ENCODE data around the gene GCK. TPM values are rescaled to one million over a fixed set of nuclear protein-coding genes. Genes with fewer than 3 reads are reported as not detected.

GCK gene
- total and polyA plus RNA-seq, 7 donors: 0.27 to 1.8 (median 0.60) TPM; not detected in 2

DNA sequence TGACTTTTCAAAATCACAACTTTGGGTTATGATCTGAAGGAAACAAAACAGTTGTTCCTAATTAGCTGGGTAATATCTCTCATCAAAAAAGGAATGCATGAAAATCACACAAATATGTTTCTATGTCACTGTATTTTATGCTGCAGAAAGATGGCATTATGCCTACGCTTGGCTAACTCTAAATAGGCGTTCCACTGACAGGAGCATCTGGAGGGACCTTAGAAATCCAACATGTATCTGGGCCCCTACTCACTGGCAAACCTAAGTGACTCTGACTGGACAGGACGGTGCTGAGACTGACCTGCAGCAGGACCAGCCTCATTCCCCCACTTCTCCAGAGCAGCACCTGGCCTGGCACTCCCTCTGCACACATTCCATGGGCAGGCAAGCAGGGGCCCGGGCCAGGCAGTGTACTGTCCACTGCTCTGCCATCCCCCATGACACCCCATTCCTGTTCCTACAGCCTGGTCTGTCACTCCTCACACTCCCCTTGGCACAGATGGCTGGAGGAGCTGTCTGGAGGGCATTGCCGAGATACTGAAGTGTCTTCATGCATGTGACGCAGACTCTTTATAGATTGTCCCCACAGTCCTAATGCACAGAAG, 45.5 kb downstream of the GCK start:
- intact Hi-C loops (cut with DNase I): no loop called here
- no peak for TF ChIP-seq EP300 (IDR thresholded peaks at IDR 0.05)
- no peak for TF ChIP-seq POLR2A (IDR thresholded peaks at IDR 0.05)
- TF ChIP-seq, protein P1, sequence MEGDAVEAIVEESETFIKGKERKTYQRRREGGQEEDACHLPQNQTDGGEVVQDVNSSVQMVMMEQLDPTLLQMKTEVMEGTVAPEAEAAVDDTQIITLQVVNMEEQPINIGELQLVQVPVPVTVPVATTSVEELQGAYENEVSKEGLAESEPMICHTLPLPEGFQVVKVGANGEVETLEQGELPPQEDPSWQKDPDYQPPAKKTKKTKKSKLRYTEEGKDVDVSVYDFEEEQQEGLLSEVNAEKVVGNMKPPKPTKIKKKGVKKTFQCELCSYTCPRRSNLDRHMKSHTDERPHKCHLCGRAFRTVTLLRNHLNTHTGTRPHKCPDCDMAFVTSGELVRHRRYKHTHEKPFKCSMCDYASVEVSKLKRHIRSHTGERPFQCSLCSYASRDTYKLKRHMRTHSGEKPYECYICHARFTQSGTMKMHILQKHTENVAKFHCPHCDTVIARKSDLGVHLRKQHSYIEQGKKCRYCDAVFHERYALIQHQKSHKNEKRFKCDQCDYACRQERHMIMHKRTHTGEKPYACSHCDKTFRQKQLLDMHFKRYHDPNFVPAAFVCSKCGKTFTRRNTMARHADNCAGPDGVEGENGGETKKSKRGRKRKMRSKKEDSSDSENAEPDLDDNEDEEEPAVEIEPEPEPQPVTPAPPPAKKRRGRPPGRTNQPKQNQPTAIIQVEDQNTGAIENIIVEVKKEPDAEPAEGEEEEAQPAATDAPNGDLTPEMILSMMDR (IDR thresholded peaks at IDR 0.05): no peak
- TF ChIP-seq POLR2AphosphoS5 (IDR thresholded peaks at IDR 0.05): no peak
- Histone ChIP-seq H3K9me3 (no peaks in the 10 kb centered on the region), H3K27ac (no peak overlapping the region), H3K36me3 (no peaks in the 10 kb centered on the region), H3K27me3 (peaks cover 4 to 28% (median 17%) of the 10 kb centered on the region in 3 donors), H3K4me1 (peaks cover 0 to 17% (median 16%) of the 10 kb centered on the region in 4 donors), H3K4me3 (no peak overlapping the region)
- peak; percentile 41 for DNase-seq
- 72 to 80% methylated on average over 6 of the region's 6 CpGs for WGBS, 2 donors

DNA sequence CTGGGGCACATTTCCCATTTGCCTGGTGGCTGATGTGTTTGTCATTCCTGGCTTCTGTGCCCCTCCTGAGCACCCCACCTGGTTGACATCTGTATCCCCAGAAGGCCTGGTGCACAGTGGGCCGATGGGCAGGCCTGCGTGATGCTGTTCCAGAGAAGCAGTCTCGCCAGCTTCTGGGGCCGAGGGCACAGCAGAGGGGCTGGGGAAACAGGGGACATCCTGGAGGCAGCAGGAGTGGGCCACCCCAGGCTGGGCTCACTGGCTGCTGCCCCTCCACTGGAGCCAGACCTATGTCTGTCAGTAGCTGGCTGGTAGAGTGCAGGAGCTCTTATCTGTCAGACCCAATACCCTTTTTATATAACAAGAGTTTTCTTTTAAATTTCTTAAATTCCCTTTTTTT, 47.2 kb downstream of the GCK start:
- intact Hi-C loops (cut with DNase I): no loop called here
- H3K9me3 ChIP-seq: no peaks in the 10 kb centered on the region
- H3K36me3 ChIP-seq: no peaks in the 10 kb centered on the region
- 94 to 96% methylated on average over 4 of the region's 4 CpGs for WGBS, 2 donors
- DNase-seq: peak; percentile 51
- H3K4me1 ChIP-seq: peaks cover 0 to 17% (median 16%) of the 10 kb centered on the region in 4 donors
- TF ChIP-seq POLR2A (IDR thresholded peaks at IDR 0.05): no peak
- TF ChIP-seq EP300 (IDR thresholded peaks at IDR 0.05): no peak
- TF ChIP-seq, protein P1 (IDR thresholded peaks at IDR 0.05): no peak
- TF ChIP-seq POLR2AphosphoS5 (IDR thresholded peaks at IDR 0.05): no peak
- no peak overlapping the region for H3K27ac ChIP-seq
- peaks cover 4 to 28% (median 17%) of the 10 kb centered on the region in 3 donors for H3K27me3 ChIP-seq
- no peak overlapping the region for H3K4me3 ChIP-seq

DNA sequence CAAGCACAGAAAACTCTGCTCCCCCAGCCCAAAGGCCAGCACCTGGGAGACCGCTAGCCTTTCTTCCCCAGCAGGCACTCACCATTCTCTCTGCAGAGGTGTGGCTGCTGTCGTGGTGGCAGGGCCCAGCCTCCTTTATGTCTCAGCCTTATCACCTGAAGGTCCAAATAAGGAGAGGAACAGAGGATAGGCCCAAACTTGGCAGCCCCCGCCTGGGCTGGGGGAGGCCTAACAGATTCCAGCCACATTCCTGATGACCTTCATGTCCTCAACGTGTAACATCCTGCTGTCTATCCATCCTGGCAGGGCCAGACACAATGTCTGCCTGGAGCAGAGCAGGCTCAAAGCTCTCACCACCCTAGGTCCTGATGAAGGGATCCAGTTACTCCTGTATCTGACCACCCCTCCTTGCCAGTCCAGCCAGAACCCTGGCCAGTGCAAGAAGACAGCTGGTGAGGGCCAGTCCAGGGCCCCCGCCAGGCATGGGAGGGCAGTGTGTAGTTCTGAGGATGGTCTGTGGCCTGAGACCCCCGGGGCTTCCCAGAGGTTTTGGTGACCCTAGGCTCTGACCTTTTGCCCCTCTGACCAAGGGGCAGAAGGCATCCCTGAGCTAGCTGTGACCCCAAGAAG, 47.9 kb downstream of the GCK start, which contains the start of gene MYL7:
Gene MYL7 (minus strand): TSS at position 112 of the 630 bp plus-strand sequence. CDS start 27 bp downstream, at position 85.
- Histone ChIP-seq H3K27me3 (peaks cover 4 to 21% (median 16%) of the 10 kb centered on the region in 3 donors), H3K36me3 (no peaks in the 10 kb centered on the region), H3K9me3 (no peaks in the 10 kb centered on the region), H3K27ac (no peak within 1 kb of the TSS), H3K4me3 (no peak within 1 kb of the TSS), H3K4me1 (peaks cover 0 to 14% (median 12%) of the 10 kb centered on the region in 4 donors)
- DNase-seq: peak; percentile 65
- TF ChIP-seq POLR2A (IDR thresholded peaks at IDR 0.05) (no peak), EP300 (IDR thresholded peaks at IDR 0.05) (no peak), POLR2AphosphoS5 (IDR thresholded peaks at IDR 0.05) (no peak)
- TF ChIP-seq, protein P1 (IDR thresholded peaks at IDR 0.05): no peak
- intact Hi-C loops (cut with DNase I): no loop called here
- WGBS, 2 donors: 72 to 85% methylated on average over 6 of the region's 6 CpGs

DNA sequence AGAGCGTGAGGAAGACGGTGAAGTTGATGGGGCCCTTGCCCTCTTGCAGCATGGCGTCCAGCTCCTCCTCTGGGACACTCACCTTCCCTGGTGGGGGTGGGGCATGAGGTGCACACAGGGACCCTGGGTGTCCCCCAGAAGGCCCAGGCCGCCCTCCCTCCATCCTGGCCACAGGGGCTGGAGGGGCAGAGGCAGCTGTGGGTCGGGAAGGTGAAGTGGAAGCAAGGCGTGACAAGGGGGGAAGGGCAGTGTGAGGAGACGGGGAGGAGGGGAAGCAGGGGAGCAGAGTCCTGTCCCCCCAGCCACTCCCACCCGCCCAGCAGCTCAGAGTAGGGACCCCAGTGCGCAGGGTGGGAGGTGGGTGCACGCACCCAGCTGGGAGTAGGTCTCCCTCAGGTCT, 48.9 kb downstream of the GCK start:
- Histone ChIP-seq H3K4me3 (no peak overlapping the region), H3K27ac (no peak overlapping the region), H3K36me3 (no peaks in the 10 kb centered on the region), H3K4me1 (peaks cover 0 to 4% (median 2%) of the 10 kb centered on the region in 4 donors), H3K9me3 (no peaks in the 10 kb centered on the region), H3K27me3 (peaks cover 0 to 11% (median 6%) of the 10 kb centered on the region in 3 donors)
- TF ChIP-seq, protein P1 (IDR thresholded peaks at IDR 0.05): no peak
- no peak for TF ChIP-seq EP300 (IDR thresholded peaks at IDR 0.05)
- no peak for TF ChIP-seq POLR2AphosphoS5 (IDR thresholded peaks at IDR 0.05)
- no peak for TF ChIP-seq POLR2A (IDR thresholded peaks at IDR 0.05)
- intact Hi-C loops (cut with DNase I): no loop called here
- DNase-seq: peak; percentile 53
- 85 to 88% methylated on average over 10 of the region's 10 CpGs for WGBS, 2 donors

Measured in sigmoid colon (tissue), 7 donors.